ENCODE measurements around the gene CALHM2. TPM values are rescaled to one million over a fixed set of nuclear protein-coding genes. Genes with fewer than 3 reads are reported as not detected.
A peak's percentile ranks its signal among the peaks of the same experiment; 100 is the strongest.

CALHM2 gene
- total RNA-seq, 4 donors from 2014 or later = 5.0 to 40.1 (median 9.3) TPM

GRCh38 chr10:103443475-103444185 is 8.5 kb downstream of the CALHM2 start:
- peak overlapping the region in 2 of 4 donors; percentile 91 to 93 for H3K27ac ChIP-seq
- H3K4me1 ChIP-seq = peaks cover 5 to 55% (median 38%) of the 10 kb centered on the region in 3 donors
- no peaks in the 10 kb centered on the region for H3K9me3 ChIP-seq
- intact Hi-C loops (cut with DNase I) = no loop called here
- TF ChIP-seq POLR2A (IDR thresholded peaks at IDR 0.05) = no peak
- no peak for TF ChIP-seq CTCF (IDR thresholded peaks at IDR 0.05)
- peaks cover 25 to 100% (median 53%) of the 10 kb centered on the region in 3 donors for H3K36me3 ChIP-seq
- no peaks in the 10 kb centered on the region for H3K27me3 ChIP-seq
- no peak for DNase-seq
- no peak overlapping the region for H3K4me3 ChIP-seq
- WGBS, 2 donors = 86 to 87% methylated on average over 14 to 23 of the region's 23 CpGs

DNA sequence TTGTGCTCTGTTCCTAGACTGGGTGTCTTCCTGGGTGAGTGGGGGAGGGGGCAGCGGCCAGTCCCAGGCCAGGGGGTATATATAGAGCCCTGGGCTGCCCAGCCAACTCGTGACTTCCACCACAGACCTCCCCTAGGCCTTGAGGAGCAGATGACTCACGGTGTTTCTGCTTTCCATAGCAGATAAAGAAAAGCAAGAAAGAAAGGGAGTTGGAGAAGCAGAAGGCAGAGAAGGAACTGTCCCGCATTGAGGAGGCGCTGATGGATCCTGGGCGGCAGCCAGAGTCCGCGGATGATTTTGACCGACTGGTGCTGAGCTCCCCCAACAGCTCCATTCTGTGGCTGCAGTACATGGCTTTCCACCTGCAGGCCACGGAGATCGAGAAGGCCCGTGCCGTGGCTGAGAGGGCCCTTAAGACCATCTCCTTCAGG is 10.1 kb downstream of the CALHM2 start:
- TF ChIP-seq POLR2A (IDR thresholded peaks at IDR 0.05) (no peak), CTCF (IDR thresholded peaks at IDR 0.05) (no peak)
- intact Hi-C loops (cut with DNase I) = no loop called here
- Histone ChIP-seq H3K27ac (peak overlapping the region in 2 of 4 donors; percentile 19 to 31), H3K4me1 (peaks cover 0 to 39% (median 23%) of the 10 kb centered on the region in 3 donors), H3K4me3 (no peak overlapping the region), H3K27me3 (no peaks in the 10 kb centered on the region), H3K36me3 (peaks cover 31 to 100% (median 56%) of the 10 kb centered on the region in 3 donors), H3K9me3 (no peaks in the 10 kb centered on the region)
- DNase-seq = no peak
- 81 to 85% methylated on average over 5 to 11 of the region's 13 CpGs for WGBS, 2 donors

- WGBS, 2 donors = 83 to 92% methylated on average over 3 to 8 of the region's 8 CpGs
- no peaks in the 10 kb centered on the region for H3K27me3 ChIP-seq
- no peak overlapping the region for H3K4me3 ChIP-seq
- H3K27ac ChIP-seq = peak overlapping the region in 2 of 4 donors; percentile 19 to 31
- no peak for TF ChIP-seq POLR2A (IDR thresholded peaks at IDR 0.05)
- no peak for TF ChIP-seq CTCF (IDR thresholded peaks at IDR 0.05)
- H3K36me3 ChIP-seq = peaks cover 31 to 100% (median 56%) of the 10 kb centered on the region in 3 donors
- intact Hi-C loops (cut with DNase I) = no loop called here
- H3K4me1 ChIP-seq = peaks cover 0 to 35% (median 19%) of the 10 kb centered on the region in 3 donors
- H3K9me3 ChIP-seq = no peaks in the 10 kb centered on the region
- no peak for DNase-seq
These were observed 10.6 kb downstream of the CALHM2 start for GRCh38 chr10:103441611-103442010.

DNA sequence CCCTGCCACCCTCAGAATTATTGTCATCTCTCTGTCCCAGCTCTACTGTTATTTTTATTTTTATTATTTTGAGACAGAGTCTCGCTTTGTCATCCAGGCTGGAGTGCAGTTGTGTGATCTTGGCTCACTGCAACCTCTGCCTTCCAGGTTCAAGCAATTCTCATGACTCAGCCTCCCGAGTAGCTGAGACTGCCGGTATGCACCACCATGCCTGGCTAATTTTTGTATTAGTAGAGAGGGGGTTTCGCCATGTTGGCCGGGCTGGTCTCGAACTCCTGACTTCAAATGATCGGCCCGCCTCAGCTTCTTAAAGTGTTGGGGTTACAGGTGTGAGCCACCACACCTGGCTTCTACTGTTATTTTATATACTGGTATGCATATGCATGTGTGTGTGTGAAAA is 11.0 kb downstream of the CALHM2 start:
- no peak overlapping the region for H3K27ac ChIP-seq
- TF ChIP-seq CTCF (IDR thresholded peaks at IDR 0.05) (no peak), POLR2A (IDR thresholded peaks at IDR 0.05) (no peak)

GRCh38 chr10:103440416-103440815 is 11.8 kb downstream of the CALHM2 start:
- no peak overlapping the region for H3K27ac ChIP-seq
- no peak for DNase-seq
- TF ChIP-seq POLR2A (IDR thresholded peaks at IDR 0.05) (no peak), CTCF (IDR thresholded peaks at IDR 0.05) (no peak)
- WGBS, 2 donors = 87 to 92% methylated on average over 13 to 14 of the region's 14 CpGs
- peaks cover 27 to 100% (median 56%) of the 10 kb centered on the region in 3 donors for H3K36me3 ChIP-seq
- H3K27me3 ChIP-seq = no peaks in the 10 kb centered on the region
- no peak overlapping the region for H3K4me3 ChIP-seq
- intact Hi-C loops (cut with DNase I) = no loop called here
- H3K9me3 ChIP-seq = no peaks in the 10 kb centered on the region
- peaks cover 0 to 23% (median 7%) of the 10 kb centered on the region in 3 donors for H3K4me1 ChIP-seq

More for the DNA sequence above, 11.0 kb downstream of the CALHM2 start:
- DNase-seq = no peak
- peaks cover 0 to 31% (median 15%) of the 10 kb centered on the region in 3 donors for H3K4me1 ChIP-seq
- intact Hi-C loops (cut with DNase I) = no loop called here
- no peak overlapping the region for H3K4me3 ChIP-seq
- WGBS, 2 donors = 92 to 94% methylated on average over 7 to 8 of the region's 8 CpGs
- H3K9me3 ChIP-seq = no peaks in the 10 kb centered on the region
- peaks cover 31 to 100% (median 55%) of the 10 kb centered on the region in 3 donors for H3K36me3 ChIP-seq
- H3K27me3 ChIP-seq = no peaks in the 10 kb centered on the region

Data from esophagus squamous epithelium (tissue), 5 donors.